Neural cell (in vitro differentiated cells): ENCODE data around the gene TCEAL9.

Experiments
- EP300 ChIP-seq: fragments of 450-650 bp; conservative IDR thresholded peaks from 2 replicates; pipeline ENCODE4 v1.6.1; 2014; ENCODE audit warnings: antibody characterized with exemption, mild to moderate bottlenecking, moderate library complexity; ENCODE audit not compliant: poor library complexity, severe bottlenecking
- EZH2 ChIP-seq: fragments of 200-600, 300-800 bp; shearing (Covaris generic), sonication (generic); IDR thresholded peaks from 2 replicates; pipeline ENCODE4 v1.6.1; 2014; ENCODE audit warnings: antibody characterized with exemption, low read length, borderline replicate concordance, mild to moderate bottlenecking; ENCODE audit not compliant: insufficient read depth, poor library complexity, severe bottlenecking
- MXI1 ChIP-seq: fragments of 450-650 bp; conservative IDR thresholded peaks from 2 replicates; pipeline ENCODE4 v1.6.1; 2014; ENCODE audit warnings: antibody characterized with exemption, mild to moderate bottlenecking; ENCODE audit not compliant: poor library complexity, severe bottlenecking
- TAF1 ChIP-seq: IDR thresholded peaks from 2 replicates; pipeline ENCODE4 v1.6.1; 2012; ENCODE audit warnings: low read depth
- TF ChIP-seq, protein P1 (sequence below): fragments of 450-650 bp; IDR thresholded peaks from 2 replicates; pipeline ENCODE4 v1.5.1; 2014; ENCODE audit warnings: antibody characterized with exemption, mild to moderate bottlenecking, moderate library complexity; ENCODE audit not compliant: poor library complexity, severe bottlenecking
- TF ChIP-seq, protein P2 (sequence below): IDR thresholded peaks from 2 replicates; pipeline ENCODE4 v1.6.1; 2012; ENCODE audit warnings: borderline replicate concordance

DNA sequence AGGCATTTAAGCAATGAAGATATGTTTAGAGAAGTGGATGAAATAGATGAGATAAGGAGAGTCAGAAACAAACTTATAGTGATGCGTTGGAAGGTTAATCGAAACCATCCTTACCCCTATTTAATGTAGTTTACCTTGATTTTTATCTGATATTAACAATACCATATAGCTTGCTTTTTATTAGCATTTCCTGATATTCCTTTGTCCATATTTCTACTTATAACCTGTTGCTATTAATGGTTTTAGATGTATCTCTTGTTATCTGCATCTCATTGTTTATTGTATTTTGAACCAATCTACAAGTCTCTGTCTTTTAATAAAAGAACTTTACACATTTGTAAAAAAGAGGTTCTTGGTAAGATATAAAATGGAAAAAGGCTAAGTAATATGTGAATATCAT lies 1.6 kb downstream of the TCEAL9 start:
- TF ChIP-seq, protein P1, sequence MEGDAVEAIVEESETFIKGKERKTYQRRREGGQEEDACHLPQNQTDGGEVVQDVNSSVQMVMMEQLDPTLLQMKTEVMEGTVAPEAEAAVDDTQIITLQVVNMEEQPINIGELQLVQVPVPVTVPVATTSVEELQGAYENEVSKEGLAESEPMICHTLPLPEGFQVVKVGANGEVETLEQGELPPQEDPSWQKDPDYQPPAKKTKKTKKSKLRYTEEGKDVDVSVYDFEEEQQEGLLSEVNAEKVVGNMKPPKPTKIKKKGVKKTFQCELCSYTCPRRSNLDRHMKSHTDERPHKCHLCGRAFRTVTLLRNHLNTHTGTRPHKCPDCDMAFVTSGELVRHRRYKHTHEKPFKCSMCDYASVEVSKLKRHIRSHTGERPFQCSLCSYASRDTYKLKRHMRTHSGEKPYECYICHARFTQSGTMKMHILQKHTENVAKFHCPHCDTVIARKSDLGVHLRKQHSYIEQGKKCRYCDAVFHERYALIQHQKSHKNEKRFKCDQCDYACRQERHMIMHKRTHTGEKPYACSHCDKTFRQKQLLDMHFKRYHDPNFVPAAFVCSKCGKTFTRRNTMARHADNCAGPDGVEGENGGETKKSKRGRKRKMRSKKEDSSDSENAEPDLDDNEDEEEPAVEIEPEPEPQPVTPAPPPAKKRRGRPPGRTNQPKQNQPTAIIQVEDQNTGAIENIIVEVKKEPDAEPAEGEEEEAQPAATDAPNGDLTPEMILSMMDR = no peak
- TF ChIP-seq EZH2 (no peak), MXI1 (no peak), EP300 (no peak), TAF1 (no peak)
- TF ChIP-seq, protein P2, sequence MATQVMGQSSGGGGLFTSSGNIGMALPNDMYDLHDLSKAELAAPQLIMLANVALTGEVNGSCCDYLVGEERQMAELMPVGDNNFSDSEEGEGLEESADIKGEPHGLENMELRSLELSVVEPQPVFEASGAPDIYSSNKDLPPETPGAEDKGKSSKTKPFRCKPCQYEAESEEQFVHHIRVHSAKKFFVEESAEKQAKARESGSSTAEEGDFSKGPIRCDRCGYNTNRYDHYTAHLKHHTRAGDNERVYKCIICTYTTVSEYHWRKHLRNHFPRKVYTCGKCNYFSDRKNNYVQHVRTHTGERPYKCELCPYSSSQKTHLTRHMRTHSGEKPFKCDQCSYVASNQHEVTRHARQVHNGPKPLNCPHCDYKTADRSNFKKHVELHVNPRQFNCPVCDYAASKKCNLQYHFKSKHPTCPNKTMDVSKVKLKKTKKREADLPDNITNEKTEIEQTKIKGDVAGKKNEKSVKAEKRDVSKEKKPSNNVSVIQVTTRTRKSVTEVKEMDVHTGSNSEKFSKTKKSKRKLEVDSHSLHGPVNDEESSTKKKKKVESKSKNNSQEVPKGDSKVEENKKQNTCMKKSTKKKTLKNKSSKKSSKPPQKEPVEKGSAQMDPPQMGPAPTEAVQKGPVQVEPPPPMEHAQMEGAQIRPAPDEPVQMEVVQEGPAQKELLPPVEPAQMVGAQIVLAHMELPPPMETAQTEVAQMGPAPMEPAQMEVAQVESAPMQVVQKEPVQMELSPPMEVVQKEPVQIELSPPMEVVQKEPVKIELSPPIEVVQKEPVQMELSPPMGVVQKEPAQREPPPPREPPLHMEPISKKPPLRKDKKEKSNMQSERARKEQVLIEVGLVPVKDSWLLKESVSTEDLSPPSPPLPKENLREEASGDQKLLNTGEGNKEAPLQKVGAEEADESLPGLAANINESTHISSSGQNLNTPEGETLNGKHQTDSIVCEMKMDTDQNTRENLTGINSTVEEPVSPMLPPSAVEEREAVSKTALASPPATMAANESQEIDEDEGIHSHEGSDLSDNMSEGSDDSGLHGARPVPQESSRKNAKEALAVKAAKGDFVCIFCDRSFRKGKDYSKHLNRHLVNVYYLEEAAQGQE = no peak
